HepG2 (cell line): ENCODE data around the gene TM4SF1. TPM values are rescaled to one million over a fixed set of nuclear protein-coding genes. Genes with fewer than 3 reads are reported as not detected.

Experiments used
- FOXK1 ChIP-seq: sonication (generic); formaldehyde crosslinking; IDR thresholded peaks from 2 replicates; pipeline ENCODE4 v1.4.0; 2020; ENCODE audit warnings: low read depth, missing genetic modification reagents, borderline replicate concordance
- HMGA1 ChIP-seq: sonication (generic); formaldehyde crosslinking; conservative IDR thresholded peaks from 2 replicates; pipeline ENCODE4 v1.4.0; 2020; ENCODE audit warnings: missing genetic modification reagents
- MEIS2 ChIP-seq: sonication (generic); formaldehyde crosslinking; IDR thresholded peaks from 2 replicates; pipeline ENCODE4 v1.9.0; 2021; ENCODE audit warnings: mild to moderate bottlenecking, missing genetic modification reagents
- MIXL1 ChIP-seq: IDR thresholded peaks from 2 replicates; pipeline ENCODE4 v1.6.1; 2016
- MXD1 ChIP-seq: sonication (generic); formaldehyde crosslinking; IDR thresholded peaks from 2 replicates; pipeline ENCODE4 v1.4.0; 2020; ENCODE audit warnings: mild to moderate bottlenecking, missing genetic modification reagents
- ONECUT2 ChIP-seq: sonication (generic); formaldehyde crosslinking; IDR thresholded peaks from 2 replicates; pipeline ENCODE4 v1.4.0; 2020; ENCODE audit warnings: missing genetic modification reagents
- PTBP1 ChIP-seq: fragments of 200-400 bp; formaldehyde crosslinking; IDR thresholded peaks from 2 replicates; pipeline ENCODE4 v1.6.1; 2018; ENCODE audit warnings: low read length, low read depth; ENCODE audit not compliant: poor library complexity, severe bottlenecking
- RAD21 ChIP-seq: fragments of 450-650 bp; formaldehyde crosslinking; IDR thresholded peaks from 2 replicates; pipeline ENCODE4 v1.5.0; 2020; ENCODE audit warnings: mild to moderate bottlenecking
- RCOR2 ChIP-seq: IDR thresholded peaks from 2 replicates; pipeline ENCODE4 v1.6.1; 2016; ENCODE audit warnings: missing biosample characterization, missing genetic modification reagents
- TARDBP ChIP-seq: sonication (generic); formaldehyde crosslinking; IDR thresholded peaks from 2 replicates; pipeline ENCODE4 v1.8.0; 2022; ENCODE audit warnings: mild to moderate bottlenecking, missing genetic modification reagents
- TOE1 ChIP-seq: sonication (generic); formaldehyde crosslinking; IDR thresholded peaks from 2 replicates; pipeline ENCODE4 v1.4.0; 2020; ENCODE audit warnings: mild to moderate bottlenecking, missing genetic modification reagents
- ZBTB20 ChIP-seq: sonication (generic); formaldehyde crosslinking; IDR thresholded peaks from 2 replicates; pipeline ENCODE4 v1.8.1; 2023; ENCODE audit warnings: missing genetic modification reagents, low read depth, mild to moderate bottlenecking, borderline replicate concordance
- ZMYM3 ChIP-seq: sonication (generic); formaldehyde crosslinking; IDR thresholded peaks from 2 replicates; pipeline ENCODE4 v1.5.1; 2020; ENCODE audit warnings: mild to moderate bottlenecking, missing genetic modification reagents
- ZNF598 ChIP-seq: sonication (generic); formaldehyde crosslinking; IDR thresholded peaks from 2 replicates; pipeline ENCODE4 v1.5.1; 2020; ENCODE audit warnings: mild to moderate bottlenecking, missing genetic modification reagents, borderline replicate concordance
- ZNF605 ChIP-seq: sonication (generic); formaldehyde crosslinking; IDR thresholded peaks from 2 replicates; pipeline ENCODE4 v1.8.0; 2022; ENCODE audit warnings: mild to moderate bottlenecking, missing genetic modification reagents
- ZNF629 ChIP-seq: sonication (generic); formaldehyde crosslinking; conservative IDR thresholded peaks from 2 replicates; pipeline ENCODE4 v1.5.0; 2020; ENCODE audit warnings: missing genetic modification reagents
- ZNF746 ChIP-seq: sonication (generic); formaldehyde crosslinking; IDR thresholded peaks from 2 replicates; pipeline ENCODE4 v1.8.0; 2022; ENCODE audit warnings: mild to moderate bottlenecking, missing genetic modification reagents
- ZNF772 ChIP-seq: sonication (generic); formaldehyde crosslinking; IDR thresholded peaks from 2 replicates; pipeline ENCODE4 v1.5.0; 2020; ENCODE audit warnings: mild to moderate bottlenecking, missing genetic modification reagents
- ZSCAN20 ChIP-seq: sonication (generic); formaldehyde crosslinking; IDR thresholded peaks from 2 replicates; pipeline ENCODE4 v1.4.0; 2020; ENCODE audit warnings: missing genetic modification reagents, mild to moderate bottlenecking, borderline replicate concordance
- polyA plus RNA-seq, 8 experiments: library from polyadenylated mRNA; depleted of rRNA in 3 of 8; stranded (reverse) in 7 of 8; unstranded in 1 of 8; fragments of >200 nt; fragmentation: Illumina TruSeq in 4 of 8; extraction: Trizol in 4 of 8; gene quantifications; 2 replicates each; pipeline versions ENCODE4 v1.2.1 to v1.2.3, GENCODE V29; 2011 to 2016; ENCODE audit warnings: low read depth in 4 of 8, missing spikeins in 1 of 8, mixed read lengths in 1 of 8; ENCODE audit not compliant: insufficient read depth in 1 of 8
- total RNA-seq, 5 experiments: library from RNA; depleted of rRNA; stranded (reverse); fragments of >200 nt; fragmentation: Illumina TruSeq; extraction: Trizol; gene quantifications; 2 replicates each; pipeline ENCODE4 v1.2.3, GENCODE V29; 2016; ENCODE audit warnings: low read depth in 1 of 5
- TF ChIP-seq, protein P1 (sequence below): sonication (generic); formaldehyde crosslinking; IDR thresholded peaks from 2 replicates; pipeline ENCODE4 v1.5.0; 2020; ENCODE audit warnings: missing genetic modification reagents
- TF ChIP-seq, protein P2 (sequence below): IDR thresholded peaks from 2 replicates; pipeline ENCODE4 v1.6.1; 2016; ENCODE audit warnings: low read depth, missing genetic modification reagents, missing compliant biosample characterization
- TF ChIP-seq, protein P3 (sequence below): sonication (generic); formaldehyde crosslinking; IDR thresholded peaks from 2 replicates; pipeline ENCODE4 v1.8.0; 2022; ENCODE audit warnings: missing genetic modification reagents, low read depth, mild to moderate bottlenecking, borderline replicate concordance

The TM4SF1 gene
- total and polyA plus RNA-seq, 2 of the 13 experiments (the other 11 are each of a cell fraction or from before 2014, with no cell fraction given), result 431 to 1,359 TPM

GRCh38 chr3:149401212-149401925 lies 23.9 kb upstream of the TM4SF1 start (continued):
- TF ChIP-seq RCOR2 (CRISPR knock-in tag) (peak; percentile 90), ZNF746 (no peak), TOE1 (CRISPR knock-in tag) (no peak), ZNF772 (CRISPR knock-in tag) (no peak), TARDBP (CRISPR knock-in tag) (peak; percentile 73; the same call in 1 of the 2 replicates), MIXL1 (CRISPR knock-in tag) (peak; percentile 96), ZSCAN20 (CRISPR knock-in tag) (no peak), ONECUT2 (CRISPR knock-in tag) (peak; percentile 71; the same call in 1 of the 2 replicates), FOXK1 (peak; percentile 82; the same call in 1 of the 2 replicates), RAD21 (no peak), HMGA1 (no peak), ZNF605 (CRISPR knock-in tag) (no peak), MEIS2 (CRISPR knock-in tag) (0 out of 2 replicates have a peak, but pooled peaks have one; percentile 36), ZMYM3 (CRISPR knock-in tag) (no peak), ZBTB20 (peak; percentile 55; the same call in 1 of the 2 replicates), PTBP1 (no peak), ZNF598 (CRISPR knock-in tag) (no peak), MXD1 (CRISPR knock-in tag) (no peak), ZNF629 (no peak)
- TF ChIP-seq, protein P1, sequence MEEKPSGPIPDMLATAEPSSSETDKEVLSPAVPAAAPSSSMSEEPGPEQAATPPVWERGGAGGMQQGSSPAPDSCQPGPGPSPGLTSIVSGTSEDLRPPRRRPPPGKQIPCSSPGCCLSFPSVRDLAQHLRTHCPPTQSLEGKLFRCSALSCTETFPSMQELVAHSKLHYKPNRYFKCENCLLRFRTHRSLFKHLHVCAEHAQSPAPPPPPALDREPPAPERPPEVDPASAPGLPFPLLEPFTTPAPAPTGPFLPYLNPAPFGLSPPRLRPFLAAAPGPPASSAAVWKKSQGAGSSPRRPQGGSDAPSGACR, result peak; percentile 65; the same call in 1 of the 2 replicates
- TF ChIP-seq, protein P2, sequence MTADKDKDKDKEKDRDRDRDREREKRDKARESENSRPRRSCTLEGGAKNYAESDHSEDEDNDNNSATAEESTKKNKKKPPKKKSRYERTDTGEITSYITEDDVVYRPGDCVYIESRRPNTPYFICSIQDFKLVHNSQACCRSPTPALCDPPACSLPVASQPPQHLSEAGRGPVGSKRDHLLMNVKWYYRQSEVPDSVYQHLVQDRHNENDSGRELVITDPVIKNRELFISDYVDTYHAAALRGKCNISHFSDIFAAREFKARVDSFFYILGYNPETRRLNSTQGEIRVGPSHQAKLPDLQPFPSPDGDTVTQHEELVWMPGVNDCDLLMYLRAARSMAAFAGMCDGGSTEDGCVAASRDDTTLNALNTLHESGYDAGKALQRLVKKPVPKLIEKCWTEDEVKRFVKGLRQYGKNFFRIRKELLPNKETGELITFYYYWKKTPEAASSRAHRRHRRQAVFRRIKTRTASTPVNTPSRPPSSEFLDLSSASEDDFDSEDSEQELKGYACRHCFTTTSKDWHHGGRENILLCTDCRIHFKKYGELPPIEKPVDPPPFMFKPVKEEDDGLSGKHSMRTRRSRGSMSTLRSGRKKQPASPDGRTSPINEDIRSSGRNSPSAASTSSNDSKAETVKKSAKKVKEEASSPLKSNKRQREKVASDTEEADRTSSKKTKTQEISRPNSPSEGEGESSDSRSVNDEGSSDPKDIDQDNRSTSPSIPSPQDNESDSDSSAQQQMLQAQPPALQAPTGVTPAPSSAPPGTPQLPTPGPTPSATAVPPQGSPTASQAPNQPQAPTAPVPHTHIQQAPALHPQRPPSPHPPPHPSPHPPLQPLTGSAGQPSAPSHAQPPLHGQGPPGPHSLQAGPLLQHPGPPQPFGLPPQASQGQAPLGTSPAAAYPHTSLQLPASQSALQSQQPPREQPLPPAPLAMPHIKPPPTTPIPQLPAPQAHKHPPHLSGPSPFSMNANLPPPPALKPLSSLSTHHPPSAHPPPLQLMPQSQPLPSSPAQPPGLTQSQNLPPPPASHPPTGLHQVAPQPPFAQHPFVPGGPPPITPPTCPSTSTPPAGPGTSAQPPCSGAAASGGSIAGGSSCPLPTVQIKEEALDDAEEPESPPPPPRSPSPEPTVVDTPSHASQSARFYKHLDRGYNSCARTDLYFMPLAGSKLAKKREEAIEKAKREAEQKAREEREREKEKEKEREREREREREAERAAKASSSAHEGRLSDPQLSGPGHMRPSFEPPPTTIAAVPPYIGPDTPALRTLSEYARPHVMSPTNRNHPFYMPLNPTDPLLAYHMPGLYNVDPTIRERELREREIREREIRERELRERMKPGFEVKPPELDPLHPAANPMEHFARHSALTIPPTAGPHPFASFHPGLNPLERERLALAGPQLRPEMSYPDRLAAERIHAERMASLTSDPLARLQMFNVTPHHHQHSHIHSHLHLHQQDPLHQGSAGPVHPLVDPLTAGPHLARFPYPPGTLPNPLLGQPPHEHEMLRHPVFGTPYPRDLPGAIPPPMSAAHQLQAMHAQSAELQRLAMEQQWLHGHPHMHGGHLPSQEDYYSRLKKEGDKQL (CRISPR knock-in tag), result peak; percentile 92
- TF ChIP-seq, protein P3, sequence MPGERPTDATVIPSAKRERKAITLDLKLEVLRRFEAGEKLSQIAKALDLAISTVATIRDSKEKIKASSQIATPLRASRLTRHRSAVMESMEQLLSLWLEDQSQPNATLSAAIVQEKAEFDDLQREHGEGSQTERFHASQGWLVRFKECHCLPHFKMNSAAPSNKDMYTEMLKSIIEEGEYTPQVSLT, result no peak
